Esophagus squamous epithelium (tissue), 5 donors: Measurements from ENCODE around the gene CTNNAL1. TPM values are rescaled to one million over a fixed set of nuclear protein-coding genes. Genes with fewer than 3 reads are reported as not detected.
A peak's percentile ranks its signal among the peaks of the same experiment; 100 is the strongest.

Source experiments
- DNase-seq: peaks from one replicate; lab custom pipeline; 2025; lab: John Stamatoyannopoulos, UW
- H3K27ac ChIP-seq, 4 donors: fragments of 200-600 bp; sonication (generic); one replicate each; pipeline ENCODE4 v1.5.1; 2016 to 2019; ENCODE audit warnings: mild to moderate bottlenecking in 1 of 4
- H3K27me3 ChIP-seq, 4 donors: fragments of 200-600 bp; sonication (generic); 1 replicate in 3 of 4; 2 replicates in 1 of 4; pipeline versions ENCODE4 v1.5.1 to v1.6.0; 2017 to 2021; ENCODE audit warnings: antibody characterized with exemption in 1 of 4
- H3K36me3 ChIP-seq, 3 donors: fragments of 200-600 bp; sonication (generic); one replicate each; pipeline ENCODE4 v1.5.1; 2016 to 2019
- H3K4me1 ChIP-seq, 3 donors: fragments of 200-600 bp; sonication (generic); one replicate each; pipeline ENCODE4 v1.5.1; 2017 to 2019
- H3K4me3 ChIP-seq, 4 donors: fragments of 200-600 bp; sonication (generic); 1 replicate in 3 of 4; 2 replicates in 1 of 4; pipeline ENCODE4 v1.5.1; 2016 to 2019; ENCODE audit warnings: mild to moderate bottlenecking in 2 of 4, moderate library complexity in 1 of 4
- H3K9me3 ChIP-seq, 3 donors: fragments of 200-600 bp; sonication (generic); one replicate each; pipeline ENCODE4 v1.5.1; 2016 to 2019
- POLR2A ChIP-seq, 4 donors: fragments of 450-650 bp; IDR thresholded peaks; one replicate each; pipeline ENCODE4 v1.6.1; 2017; ENCODE audit warnings: antibody characterized with exemption in 4 of 4, mild to moderate bottlenecking in 4 of 4, moderate library complexity in 3 of 4
- WGBS, 2 donors: methylation state at CpG; one replicate each; pipeline ENCODE4 v1.1.5; 2018; 5-methylcytosine and 5-hydroxymethylcytosine counted together
- intact Hi-C: fragments of 100-400 bp; cut with DNase I; formaldehyde crosslinking; loops from one replicate; pipeline ENCODE4 v1.15.0; 2022
- total RNA-seq, 4 donors: library from RNA; depleted of rRNA; stranded (reverse); fragments of >200 nt; gene quantifications; one replicate each; pipeline ENCODE4 v1.1.0, GENCODE V29; 2016
- TF ChIP-seq, protein P1 (sequence below), 6 experiments: fragments of 450-650 bp in 4 of 6; fragments of 200-600 bp in 2 of 6; sonication (generic) in 2 of 6; IDR thresholded peaks; one replicate each; pipeline ENCODE4 v1.5.1; 2016 to 2019; ENCODE audit warnings: antibody characterized with exemption in 6 of 6, mild to moderate bottlenecking in 4 of 6, moderate library complexity in 4 of 6
- donor health status: DM: yes; HTN: yes; CAD: no.

CTNNAL1 gene
- total RNA-seq, 4 donors from 2014 or later = 7.5 to 31.3 (median 15.7) TPM

DNA sequence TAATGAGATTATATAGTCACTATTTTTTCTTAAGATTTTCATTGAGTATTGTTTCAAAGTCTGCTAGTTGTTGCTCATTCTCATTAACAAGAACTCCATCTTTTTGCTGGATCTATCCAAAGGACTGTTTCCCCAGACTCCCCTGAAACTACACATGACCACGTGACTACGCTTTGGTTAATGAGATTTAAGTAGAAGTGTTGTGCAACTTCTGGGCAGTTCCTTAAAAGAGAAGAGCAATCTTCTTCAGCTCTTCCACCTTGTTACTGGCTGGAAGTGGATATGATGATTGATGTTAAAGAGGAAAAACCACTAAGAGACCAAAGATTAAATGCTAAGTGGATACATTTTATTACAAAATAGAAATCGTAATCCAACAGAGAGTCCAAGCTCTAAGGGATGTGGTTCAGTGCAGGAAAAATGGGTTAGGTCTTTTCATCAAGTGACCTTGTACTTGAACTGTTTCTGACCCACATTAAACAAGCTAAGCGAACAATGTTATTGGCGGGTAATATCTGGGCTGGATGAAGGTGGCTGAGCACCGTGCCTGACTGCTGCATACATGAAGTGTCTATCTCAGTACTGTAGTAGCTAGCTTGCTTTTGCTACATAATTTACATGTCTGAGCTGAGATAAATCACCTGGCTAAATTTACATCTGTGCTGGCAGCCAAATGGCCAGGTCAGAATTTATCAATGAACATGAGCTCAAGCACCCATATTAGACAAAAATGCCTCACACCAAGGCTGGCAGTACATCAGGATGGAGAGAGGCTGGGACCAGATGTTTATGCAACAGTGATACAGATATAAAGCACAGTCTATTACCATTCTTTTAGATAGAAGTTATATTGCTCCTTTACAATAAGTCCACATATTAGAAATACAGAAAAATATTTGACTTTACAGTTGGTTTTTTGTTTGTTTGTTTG, 7.5 kb upstream of the CTNNAL1 start:
- Histone ChIP-seq H3K27ac (no peak overlapping the region), H3K9me3 (no peaks in the 10 kb centered on the region), H3K4me1 (peaks cover 0 to 50% (median 0%) of the 10 kb centered on the region in 3 donors), H3K27me3 (peaks cover 0 to 3% (median 0%) of the 10 kb centered on the region in 4 donors), H3K4me3 (no peak overlapping the region), H3K36me3 (peaks cover 0 to 45% (median 0%) of the 10 kb centered on the region in 3 donors)
- DNase-seq = no peak
- intact Hi-C loops = no loop called here
- TF ChIP-seq POLR2A (IDR thresholded peaks at IDR 0.05) = no peak
- TF ChIP-seq, protein P1, sequence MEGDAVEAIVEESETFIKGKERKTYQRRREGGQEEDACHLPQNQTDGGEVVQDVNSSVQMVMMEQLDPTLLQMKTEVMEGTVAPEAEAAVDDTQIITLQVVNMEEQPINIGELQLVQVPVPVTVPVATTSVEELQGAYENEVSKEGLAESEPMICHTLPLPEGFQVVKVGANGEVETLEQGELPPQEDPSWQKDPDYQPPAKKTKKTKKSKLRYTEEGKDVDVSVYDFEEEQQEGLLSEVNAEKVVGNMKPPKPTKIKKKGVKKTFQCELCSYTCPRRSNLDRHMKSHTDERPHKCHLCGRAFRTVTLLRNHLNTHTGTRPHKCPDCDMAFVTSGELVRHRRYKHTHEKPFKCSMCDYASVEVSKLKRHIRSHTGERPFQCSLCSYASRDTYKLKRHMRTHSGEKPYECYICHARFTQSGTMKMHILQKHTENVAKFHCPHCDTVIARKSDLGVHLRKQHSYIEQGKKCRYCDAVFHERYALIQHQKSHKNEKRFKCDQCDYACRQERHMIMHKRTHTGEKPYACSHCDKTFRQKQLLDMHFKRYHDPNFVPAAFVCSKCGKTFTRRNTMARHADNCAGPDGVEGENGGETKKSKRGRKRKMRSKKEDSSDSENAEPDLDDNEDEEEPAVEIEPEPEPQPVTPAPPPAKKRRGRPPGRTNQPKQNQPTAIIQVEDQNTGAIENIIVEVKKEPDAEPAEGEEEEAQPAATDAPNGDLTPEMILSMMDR (IDR thresholded peaks at IDR 0.05) = no peak
- WGBS, 2 donors = 64 to 82% methylated on average over 6 of the region's 6 CpGs

DNA sequence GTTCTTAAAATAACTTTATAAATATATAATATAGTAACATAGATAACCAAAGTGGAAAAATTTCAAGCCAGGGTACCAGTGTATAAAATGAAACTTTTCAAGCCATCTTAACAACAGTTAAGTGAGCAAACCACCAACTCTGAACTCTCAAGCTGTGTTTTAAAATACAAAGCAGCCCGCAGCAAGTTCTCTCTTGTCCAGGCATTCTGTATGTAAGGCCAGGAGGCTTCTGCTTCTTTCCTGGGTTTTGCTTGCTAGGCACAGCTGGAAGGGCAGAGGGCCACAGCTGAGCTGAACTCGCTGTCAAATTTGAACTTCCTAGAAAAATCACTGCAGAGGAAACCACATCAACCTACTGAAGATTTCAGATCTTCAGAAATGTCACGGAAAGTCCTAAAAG, 6.8 kb upstream of the CTNNAL1 start:
- Histone ChIP-seq H3K27me3 (peaks cover 0 to 9% (median 0%) of the 10 kb centered on the region in 4 donors), H3K4me1 (peaks cover 0 to 45% (median 0%) of the 10 kb centered on the region in 3 donors), H3K36me3 (peaks cover 0 to 42% (median 0%) of the 10 kb centered on the region in 3 donors), H3K4me3 (no peak overlapping the region), H3K27ac (no peak overlapping the region), H3K9me3 (no peaks in the 10 kb centered on the region)
- intact Hi-C loops = no loop called here
- DNase-seq = no peak
- WGBS, 2 donors = 42 to 63% methylated on average over 3 of the region's 3 CpGs
- no peak for TF ChIP-seq POLR2A (IDR thresholded peaks at IDR 0.05)
- TF ChIP-seq, protein P1 (IDR thresholded peaks at IDR 0.05) = no peak

DNA sequence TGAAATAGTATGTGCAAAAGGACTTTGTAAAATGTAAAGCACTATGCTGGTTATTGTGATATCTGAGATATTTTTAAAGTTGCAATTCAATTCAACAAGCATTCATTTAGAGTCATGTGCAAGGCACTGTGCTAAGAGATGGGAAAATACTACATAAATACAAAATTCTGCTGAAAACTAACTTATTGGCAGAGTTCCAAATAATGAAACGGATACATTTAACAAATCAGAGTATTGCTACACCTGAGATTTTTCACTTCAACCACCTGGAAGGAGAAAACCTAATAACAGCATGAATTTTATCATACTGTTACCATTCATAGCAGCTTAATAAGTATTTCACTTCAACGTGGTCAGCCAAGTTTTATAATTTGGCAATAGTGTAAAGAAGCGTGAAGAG, 6.1 kb upstream of the CTNNAL1 start:
- peaks cover 0 to 35% (median 0%) of the 10 kb centered on the region in 3 donors for H3K36me3 ChIP-seq
- 45 to 57% methylated on average over 3 of the region's 3 CpGs for WGBS, 2 donors
- H3K27me3 ChIP-seq = peaks cover 0 to 9% (median 0%) of the 10 kb centered on the region in 4 donors
- TF ChIP-seq, protein P1 (IDR thresholded peaks at IDR 0.05) = no peak
- no peak for TF ChIP-seq POLR2A (IDR thresholded peaks at IDR 0.05)
- H3K9me3 ChIP-seq = no peaks in the 10 kb centered on the region
- H3K4me1 ChIP-seq = peaks cover 0 to 50% (median 3%) of the 10 kb centered on the region in 3 donors
- H3K4me3 ChIP-seq = no peak overlapping the region
- peak overlapping the region in 1 of 4 donors; percentile 9 for H3K27ac ChIP-seq
- intact Hi-C loops = no loop called here
- DNase-seq = no peak

DNA sequence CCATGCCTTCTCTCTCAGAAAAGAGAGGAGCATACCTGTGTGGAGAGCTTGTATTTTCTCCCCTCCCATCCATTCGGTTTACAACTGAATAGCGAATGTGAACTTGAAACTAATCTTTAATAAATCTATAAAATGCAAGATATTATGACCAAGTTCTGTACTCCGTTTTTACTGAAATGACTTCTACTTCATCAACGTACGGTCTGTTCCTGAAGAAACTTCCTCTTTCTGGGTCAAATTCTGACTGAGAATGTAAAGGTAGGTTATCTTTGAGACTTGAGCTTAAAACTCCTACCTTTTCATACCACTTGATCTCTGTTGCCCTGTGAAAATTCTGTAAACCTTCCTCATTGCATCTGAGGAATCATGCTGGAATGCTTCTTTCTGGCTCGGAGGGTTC, 4.2 kb upstream of the CTNNAL1 start:
- intact Hi-C loops = no loop called here
- no peak for DNase-seq
- no peaks in the 10 kb centered on the region for H3K9me3 ChIP-seq
- H3K36me3 ChIP-seq = peaks cover 0 to 26% (median 0%) of the 10 kb centered on the region in 3 donors
- H3K27me3 ChIP-seq = peaks cover 0 to 27% (median 0%) of the 10 kb centered on the region in 4 donors
- 76 to 92% methylated on average over 6 of the region's 6 CpGs for WGBS, 2 donors
- TF ChIP-seq, protein P1 (IDR thresholded peaks at IDR 0.05) = no peak
- no peak for TF ChIP-seq POLR2A (IDR thresholded peaks at IDR 0.05)
- peaks cover 0 to 57% (median 6%) of the 10 kb centered on the region in 3 donors for H3K4me1 ChIP-seq
- H3K4me3 ChIP-seq = no peak overlapping the region
- no peak overlapping the region for H3K27ac ChIP-seq

DNA sequence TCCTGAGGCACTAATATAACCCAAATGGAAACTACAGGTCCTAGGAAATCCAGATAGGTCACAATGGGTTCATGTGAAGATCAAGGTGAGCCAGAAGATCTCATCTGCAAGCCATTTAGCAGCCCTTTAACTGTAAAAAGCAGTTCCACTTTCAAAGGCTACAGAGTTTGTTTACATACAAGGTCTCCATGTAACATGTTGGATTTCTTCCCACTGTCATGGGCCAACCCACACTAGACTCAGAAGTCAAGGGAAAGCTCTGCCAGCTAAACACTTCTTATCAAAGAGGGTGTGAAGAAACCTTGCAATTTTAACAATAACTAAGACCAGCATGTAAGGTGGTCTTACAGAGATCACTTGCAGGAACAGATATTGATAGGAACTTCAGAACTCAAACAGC, 3.8 kb upstream of the CTNNAL1 start:
- no peak overlapping the region for H3K4me3 ChIP-seq
- TF ChIP-seq, protein P1 (IDR thresholded peaks at IDR 0.05) = no peak
- TF ChIP-seq POLR2A (IDR thresholded peaks at IDR 0.05) = no peak
- intact Hi-C loops = no loop called here
- H3K36me3 ChIP-seq = peaks cover 0 to 26% (median 0%) of the 10 kb centered on the region in 3 donors
- H3K4me1 ChIP-seq = peaks cover 0 to 60% (median 6%) of the 10 kb centered on the region in 3 donors
- no peak for DNase-seq
- no peak overlapping the region for H3K27ac ChIP-seq
- H3K27me3 ChIP-seq = peaks cover 0 to 27% (median 0%) of the 10 kb centered on the region in 4 donors
- no peaks in the 10 kb centered on the region for H3K9me3 ChIP-seq
